Activated naive CD8-positive, alpha-beta T cell treated with anti-CD3 and anti-CD28 coated beads, Interleukin-2, amount 10 ng/mL, durations not matched to agents 7 days and 5 days (primary cell): ENCODE data around the gene RGS11. TPM values are rescaled to one million over a fixed set of nuclear protein-coding genes. Genes with fewer than 3 reads are reported as not detected.

Experiments
- ATAC-seq: fragments of 150-1000 bp; cut with Tn5 transposase; one replicate; pipeline ENCODE4 v1.10.0; 2021; ENCODE audit warnings: low read depth, moderate library complexity
- POLR2A ChIA-PET: fragments of 350-600 bp; sonication (Branson Sonifier 250); formaldehyde crosslinking; loops from one replicate; lab custom pipeline; 2021; ENCODE audit warnings: antibody characterized with exemption; lab: Charles Lee
- DNase-seq: peaks from one replicate; pipeline ENCODE4 v3.0.0; 2021
- H3K27ac Mint-ChIP-seq: one replicate; pipeline ENCODE4 v1.8.0; 2022; ENCODE audit warnings: mild to moderate bottlenecking, mixed read lengths
- H3K27me3 Mint-ChIP-seq: one replicate; pipeline ENCODE4 v1.8.0; 2022; ENCODE audit warnings: mild to moderate bottlenecking, moderate library complexity, mixed read lengths
- H3K36me3 Mint-ChIP-seq: one replicate; pipeline ENCODE4 v1.8.0; 2021; ENCODE audit warnings: mild to moderate bottlenecking, mixed read lengths
- H3K4me1 Mint-ChIP-seq: one replicate; pipeline ENCODE4 v1.8.0; 2021; ENCODE audit warnings: mixed read lengths
- H3K4me3 Mint-ChIP-seq: one replicate; pipeline ENCODE4 v1.8.0; 2022; ENCODE audit warnings: mild to moderate bottlenecking, moderate library complexity, mixed read lengths
- H3K9me3 Mint-ChIP-seq: one replicate; pipeline ENCODE4 v1.8.0; 2021; ENCODE audit warnings: mixed read lengths
- total RNA-seq, 2 experiments: library from RNA; stranded (reverse); gene quantifications; one replicate each; pipeline ENCODE4 v1.2.3, GENCODE V29; 2021

The RGS11 gene
- total RNA-seq, 2 experiments from 2014 or later: not detected

DNA sequence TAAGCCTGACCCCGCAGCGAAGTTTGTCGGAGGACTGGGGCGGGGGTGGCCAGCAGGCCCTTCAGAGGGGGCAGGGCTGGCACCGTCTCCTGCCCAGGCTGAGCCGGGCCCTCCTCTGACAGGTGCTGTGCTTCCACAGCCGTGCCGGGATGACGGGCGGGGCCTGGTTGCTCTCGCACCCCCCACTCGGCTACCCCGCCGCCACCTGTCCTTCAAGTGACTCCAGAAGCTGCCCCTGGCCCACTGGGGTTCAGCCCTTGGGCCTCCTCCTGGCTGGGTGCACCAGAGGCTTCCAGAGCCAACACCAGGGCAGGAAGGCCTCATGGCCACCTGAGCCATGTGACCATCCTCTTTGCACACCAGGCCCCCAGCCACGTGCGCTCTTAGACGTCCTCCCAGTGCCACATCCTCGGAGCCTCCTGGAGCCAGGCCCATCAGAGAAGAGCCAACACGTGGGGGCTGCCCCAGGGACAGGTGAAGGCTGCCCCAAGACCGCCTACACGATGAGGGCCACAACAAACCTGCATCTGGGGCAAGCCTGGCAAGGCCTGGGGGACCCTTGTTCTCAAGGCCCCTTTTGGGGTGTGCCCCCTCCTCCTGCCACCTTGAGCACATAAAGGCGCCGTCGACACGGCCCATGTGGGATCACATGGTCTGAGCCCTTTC, 14.4 kb upstream of the RGS11 start:
- Mint-ChIP-seq H3K27ac (no peak overlapping the region), H3K36me3 (peaks cover 1% of the 10 kb centered on the region)
- no peak for ATAC-seq

GRCh38 chr16:289395-289997, 13.8 kb upstream of the RGS11 start:
- H3K27ac Mint-ChIP-seq: no peak overlapping the region
- ATAC-seq (no peak), DNase-seq (no peak)
- H3K27me3 Mint-ChIP-seq: no peaks in the 10 kb centered on the region
- peaks cover 1% of the 10 kb centered on the region for H3K36me3 Mint-ChIP-seq
- no peaks in the 10 kb centered on the region for H3K9me3 Mint-ChIP-seq
- no peaks in the 10 kb centered on the region for H3K4me1 Mint-ChIP-seq
- no peak overlapping the region for H3K4me3 Mint-ChIP-seq
- POLR2A ChIA-PET: interaction anchor here (0.6 kb wide), 1 partner anchor 193 kb away, joined by 6 read pairs; no protein-coding TSS in a partner anchor

More for the DNA sequence above, 14.4 kb upstream of the RGS11 start:
- Mint-ChIP-seq H3K27me3 (no peaks in the 10 kb centered on the region), H3K4me3 (no peak overlapping the region), H3K4me1 (no peaks in the 10 kb centered on the region), H3K9me3 (no peaks in the 10 kb centered on the region)
- no peak for DNase-seq
- POLR2A ChIA-PET: no interaction called here

GRCh38 chr16:287981-288920, 12.5 kb upstream of the RGS11 start:
- no peaks in the 10 kb centered on the region for H3K9me3 Mint-ChIP-seq
- POLR2A ChIA-PET: no interaction called here
- H3K36me3 Mint-ChIP-seq: peaks cover 1% of the 10 kb centered on the region

DNA sequence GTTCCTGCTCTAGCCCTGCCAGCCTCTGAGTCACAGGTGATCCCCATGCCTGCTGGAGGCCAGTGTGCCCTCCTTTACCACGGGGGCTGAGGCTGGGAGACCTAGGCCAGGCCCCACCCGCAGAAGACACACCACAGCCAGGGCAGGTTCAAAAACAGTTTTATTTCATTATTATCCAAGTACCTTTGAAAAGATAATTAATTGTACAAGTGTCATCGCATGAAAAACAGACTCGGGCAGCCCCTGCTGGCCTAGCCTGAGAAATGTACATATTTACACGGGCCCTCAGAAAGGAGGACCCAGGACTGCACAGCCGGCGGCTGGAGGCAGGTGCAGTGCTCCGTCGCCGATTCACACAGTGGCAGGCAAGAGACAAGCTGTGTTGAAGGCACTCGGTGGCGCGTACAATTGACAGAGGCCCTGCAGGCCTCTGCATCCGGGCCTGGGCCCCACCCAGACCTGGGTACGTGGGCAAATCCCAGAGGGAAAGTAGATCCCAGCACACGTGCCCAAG, 11.6 kb upstream of the RGS11 start:
- Mint-ChIP-seq H3K4me3 (no peak overlapping the region), H3K27ac (no peak overlapping the region), H3K36me3 (peaks cover 1% of the 10 kb centered on the region), H3K9me3 (no peaks in the 10 kb centered on the region), H3K27me3 (no peaks in the 10 kb centered on the region), H3K4me1 (no peaks in the 10 kb centered on the region)
- POLR2A ChIA-PET: no interaction called here
- DNase-seq: no peak
- ATAC-seq: no peak

More at GRCh38 chr16:287981-288920, 12.5 kb upstream of the RGS11 start:
- Mint-ChIP-seq H3K27ac (no peak overlapping the region), H3K27me3 (no peaks in the 10 kb centered on the region), H3K4me3 (no peak overlapping the region), H3K4me1 (no peaks in the 10 kb centered on the region)
- DNase-seq (no peak), ATAC-seq (no peak)

- DNase-seq (no peak), ATAC-seq (no peak)
- Mint-ChIP-seq H3K4me1 (no peaks in the 10 kb centered on the region), H3K4me3 (no peak overlapping the region), H3K36me3 (peaks cover 1% of the 10 kb centered on the region), H3K9me3 (no peaks in the 10 kb centered on the region), H3K27me3 (peaks cover under 1% of the 10 kb centered on the region), H3K27ac (no peak overlapping the region)
- POLR2A ChIA-PET: no interaction called here
Measured at GRCh38 chr16:286491-287297, 10.9 kb upstream of the RGS11 start.

DNA sequence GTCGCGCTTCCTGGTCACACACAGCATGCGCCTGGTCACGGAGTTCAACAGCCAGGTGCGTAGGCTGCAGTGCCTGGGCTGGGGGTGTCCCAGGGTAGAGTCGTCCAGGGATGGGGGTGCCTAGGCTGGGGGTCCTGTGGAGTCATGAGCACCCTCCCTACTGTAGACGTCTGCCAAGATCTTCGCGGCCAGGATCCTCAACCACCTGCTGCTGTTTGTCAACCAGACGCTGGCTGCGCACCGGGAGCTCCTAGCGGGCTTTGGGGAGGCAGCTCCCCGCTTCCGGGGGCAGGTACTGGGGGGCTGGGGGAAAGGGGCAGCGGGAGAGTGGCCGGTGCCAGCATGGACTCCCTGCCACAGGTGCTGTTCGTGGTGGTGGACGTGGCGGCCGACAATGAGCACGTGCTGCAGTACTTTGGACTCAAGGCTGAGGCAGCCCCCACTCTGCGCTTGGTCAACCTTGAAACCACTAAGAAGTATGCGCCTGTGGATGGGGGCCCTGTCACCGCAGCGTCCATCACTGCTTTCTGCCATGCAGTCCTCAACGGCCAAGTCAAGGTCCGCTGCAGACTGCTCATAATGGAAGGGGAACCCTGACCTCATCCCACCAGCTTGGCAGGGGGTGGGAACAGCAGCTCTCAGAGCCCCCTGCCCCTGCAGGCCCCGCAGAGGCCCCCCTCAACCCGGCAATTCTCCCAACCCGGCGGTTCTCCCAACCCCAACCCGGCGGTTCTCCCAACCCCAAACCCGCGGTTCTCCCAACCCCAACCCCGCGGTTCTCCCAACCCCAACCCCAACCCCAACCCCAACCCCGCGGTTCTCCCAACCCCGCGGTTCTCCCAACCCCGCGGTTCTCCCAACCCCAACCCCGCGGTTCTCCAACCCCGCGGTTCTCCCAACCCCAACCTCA, 9.7 kb upstream of the RGS11 start:
- DNase-seq: no peak
- peaks cover 1% of the 10 kb centered on the region for H3K36me3 Mint-ChIP-seq
- H3K27ac Mint-ChIP-seq: no peak overlapping the region
- no peak for ATAC-seq
- H3K27me3 Mint-ChIP-seq: peaks cover 4% of the 10 kb centered on the region
- POLR2A ChIA-PET: no interaction called here
- no peak overlapping the region for H3K4me3 Mint-ChIP-seq
- H3K4me1 Mint-ChIP-seq: no peaks in the 10 kb centered on the region
- no peaks in the 10 kb centered on the region for H3K9me3 Mint-ChIP-seq

GRCh38 chr16:284204-285120, 8.7 kb upstream of the RGS11 start:
- DNase-seq (no peak), ATAC-seq (no peak)
- Mint-ChIP-seq H3K4me1 (no peaks in the 10 kb centered on the region), H3K27ac (no peak overlapping the region), H3K4me3 (no peak overlapping the region), H3K36me3 (peaks cover 1% of the 10 kb centered on the region), H3K9me3 (no peaks in the 10 kb centered on the region), H3K27me3 (peaks cover 4% of the 10 kb centered on the region)
- POLR2A ChIA-PET: no interaction called here

- H3K4me3 Mint-ChIP-seq: no peak within 1 kb of the TSS
Measured at GRCh38 chr16:283033-283805, 7.5 kb upstream of the RGS11 start, which contains the start of gene PDIA2. PDIA2 (plus strand) TSS chr16:283164; CDS start chr16:283170, 6 bp downstream.

DNA sequence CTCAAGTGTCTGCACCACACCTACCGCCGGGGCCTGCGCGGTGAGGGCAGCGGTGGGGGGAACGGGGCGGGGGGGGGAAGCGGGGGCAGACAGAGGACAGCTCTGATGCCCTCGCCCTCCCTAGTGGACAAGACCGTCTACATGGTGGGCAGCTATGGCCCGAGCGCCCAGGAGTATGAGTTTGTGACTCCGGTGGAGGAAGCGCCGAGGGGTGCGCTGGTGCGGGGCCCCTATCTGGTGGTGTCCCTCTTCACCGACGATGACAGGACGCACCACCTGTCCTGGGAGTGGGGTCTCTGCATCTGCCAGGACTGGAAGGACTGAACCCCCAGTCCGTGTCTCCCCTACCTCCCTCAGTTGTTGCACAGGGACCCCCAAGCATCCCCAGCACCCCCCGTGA, 6.7 kb upstream of the RGS11 start:
- ATAC-seq (no peak), DNase-seq (no peak)
- POLR2A ChIA-PET: no interaction called here
- H3K4me1 Mint-ChIP-seq: peaks cover 3% of the 10 kb centered on the region
- H3K36me3 Mint-ChIP-seq: peaks cover 1% of the 10 kb centered on the region
- H3K27me3 Mint-ChIP-seq: peaks cover 15% of the 10 kb centered on the region
- no peak overlapping the region for H3K27ac Mint-ChIP-seq
- H3K9me3 Mint-ChIP-seq: no peaks in the 10 kb centered on the region
- H3K4me3 Mint-ChIP-seq: no peak overlapping the region

More at GRCh38 chr16:283033-283805, 7.5 kb upstream of the RGS11 start, which contains the start of gene PDIA2:
- peaks cover 12% of the 10 kb centered on the region for H3K27me3 Mint-ChIP-seq
- H3K36me3 Mint-ChIP-seq: peaks cover 1% of the 10 kb centered on the region
- POLR2A ChIA-PET: no interaction called here
- H3K27ac Mint-ChIP-seq: no peak within 1 kb of the TSS
- no peak for ATAC-seq
- H3K9me3 Mint-ChIP-seq: no peaks in the 10 kb centered on the region
- DNase-seq: no peak
- peaks cover 3% of the 10 kb centered on the region for H3K4me1 Mint-ChIP-seq

- DNase-seq: no peak
- no peak for ATAC-seq
- POLR2A ChIA-PET: no interaction called here
- H3K36me3 Mint-ChIP-seq: peaks cover 1% of the 10 kb centered on the region
- H3K4me1 Mint-ChIP-seq: peaks cover 3% of the 10 kb centered on the region
- no peak overlapping the region for H3K27ac Mint-ChIP-seq
- no peaks in the 10 kb centered on the region for H3K9me3 Mint-ChIP-seq
- peaks cover 22% of the 10 kb centered on the region for H3K27me3 Mint-ChIP-seq
- H3K4me3 Mint-ChIP-seq: no peak overlapping the region
Measured at GRCh38 chr16:281660-282255, 6.0 kb upstream of the RGS11 start.
